ENCODE measurements around the gene AFAP1.

AFAP1 gene

DNA sequence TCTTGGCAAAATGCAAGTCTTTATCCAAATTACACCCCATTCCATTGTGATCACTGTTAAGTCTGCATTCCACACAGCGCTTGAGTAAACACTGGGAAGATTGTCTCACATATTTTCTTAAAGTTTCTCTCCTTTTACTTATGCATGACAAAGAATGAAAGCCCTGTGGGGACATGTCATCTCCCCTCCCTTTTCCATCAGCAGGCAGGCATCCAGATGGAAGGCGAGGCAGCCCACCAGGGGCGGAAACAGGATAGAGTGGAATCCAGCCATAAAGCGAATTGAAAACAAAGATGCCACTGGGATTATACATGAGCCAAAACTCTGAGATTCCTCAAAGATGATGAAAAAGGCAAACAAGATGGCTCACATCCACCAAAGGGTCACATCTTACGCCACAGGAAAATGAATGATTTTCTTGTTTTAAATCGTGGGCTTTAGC is 78.2 kb downstream of the AFAP1 start:
- TF ChIP-seq ZFX (IDR thresholded peaks at IDR 0.05; ENCODE audit: borderline replicate concordance) (no peak), CTCF (IDR thresholded peaks at IDR 0.05) (no peak)
- no peak overlapping the region for H3K27ac ChIP-seq

DNA sequence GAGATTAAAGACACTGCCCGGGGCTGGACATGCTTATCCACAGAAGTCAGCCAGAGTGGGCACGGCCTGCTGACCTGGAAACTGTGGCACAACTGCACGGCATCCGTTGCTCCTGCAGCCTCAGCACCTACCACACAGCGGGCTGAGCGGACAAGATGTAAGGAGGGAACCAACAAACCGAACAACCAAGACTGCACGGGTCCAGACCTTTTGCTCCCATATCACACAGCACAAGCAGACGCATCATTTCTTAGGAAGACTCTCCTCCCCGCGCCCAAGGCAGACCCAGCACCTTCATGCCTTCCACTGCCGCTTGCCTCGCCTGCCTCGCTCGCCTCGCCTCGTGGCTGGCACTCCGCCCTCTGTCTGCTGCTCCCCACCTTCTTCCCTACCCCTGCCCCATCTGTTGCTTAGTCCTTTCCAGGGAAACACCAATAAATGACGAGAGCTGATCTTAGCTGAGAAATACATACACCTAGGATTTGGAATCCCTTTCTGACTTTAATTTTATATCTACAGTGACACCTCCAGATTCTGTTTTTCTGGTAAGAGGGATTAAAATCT is 79.0 kb downstream of the AFAP1 start:
- H3K27ac ChIP-seq, result no peak overlapping the region
- TF ChIP-seq ZFX (IDR thresholded peaks at IDR 0.05; ENCODE audit: borderline replicate concordance) (no peak), CTCF (IDR thresholded peaks at IDR 0.05) (no peak)

DNA sequence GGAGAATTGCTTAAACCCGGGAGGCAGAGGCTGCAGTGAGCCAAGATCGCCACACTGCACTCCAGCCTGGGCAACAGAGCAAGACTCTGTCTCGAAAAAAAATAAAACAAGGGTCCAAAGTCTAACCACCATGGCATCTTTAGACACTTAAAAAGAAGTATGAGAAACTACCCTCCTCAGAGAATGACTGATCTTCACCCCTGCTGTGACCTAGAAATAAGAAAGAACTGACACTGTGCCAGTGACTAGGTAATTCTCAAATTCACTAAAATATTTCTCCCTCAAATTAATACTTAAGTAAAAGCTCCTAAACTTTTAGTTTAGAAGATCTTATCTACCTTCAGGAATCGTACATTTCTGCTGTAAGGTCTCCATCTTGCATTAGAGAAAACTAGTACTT is 80.3 kb downstream of the AFAP1 start:
- no peak overlapping the region for H3K27ac ChIP-seq
- TF ChIP-seq ZFX (IDR thresholded peaks at IDR 0.05; ENCODE audit: borderline replicate concordance), result no peak
- no peak for TF ChIP-seq CTCF (IDR thresholded peaks at IDR 0.05)

- TF ChIP-seq ZFX (IDR thresholded peaks at IDR 0.05; ENCODE audit: borderline replicate concordance) (no peak), CTCF (IDR thresholded peaks at IDR 0.05) (no peak)
- no peak overlapping the region for H3K27ac ChIP-seq
These were observed 81.2 kb downstream of the AFAP1 start for GRCh38 chr4:7858498-7858897.

DNA sequence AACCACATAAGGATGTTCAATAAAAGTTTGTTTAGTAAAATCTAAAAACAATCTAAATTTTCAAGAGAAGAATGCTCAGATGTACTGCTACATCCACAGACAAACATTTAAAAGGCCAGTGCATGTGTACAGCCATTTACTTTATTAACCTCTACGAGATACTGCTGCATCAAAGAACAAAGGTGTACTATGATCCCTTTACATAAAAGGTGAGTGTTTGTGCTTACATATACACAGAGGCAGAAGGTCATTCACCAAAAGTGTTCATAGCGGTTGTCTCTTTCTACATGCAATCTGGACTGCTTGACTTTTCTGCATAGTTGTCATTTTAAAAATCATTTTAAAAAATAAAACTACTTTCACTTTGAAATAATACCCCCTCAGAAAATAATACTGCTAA is 81.7 kb downstream of the AFAP1 start:
- TF ChIP-seq ZFX (IDR thresholded peaks at IDR 0.05; ENCODE audit: borderline replicate concordance) (no peak), CTCF (IDR thresholded peaks at IDR 0.05) (no peak)
- no peak overlapping the region for H3K27ac ChIP-seq

- no peak for TF ChIP-seq CTCF (IDR thresholded peaks at IDR 0.05)
- TF ChIP-seq ZFX (IDR thresholded peaks at IDR 0.05; ENCODE audit: borderline replicate concordance), result no peak
- H3K27ac ChIP-seq, result no peak overlapping the region
These were observed 82.4 kb downstream of the AFAP1 start for GRCh38 chr4:7857238-7857701.

GRCh38 chr4:7855731-7856130 is 83.9 kb downstream of the AFAP1 start:
- TF ChIP-seq CTCF (IDR thresholded peaks at IDR 0.05), result no peak
- TF ChIP-seq ZFX (IDR thresholded peaks at IDR 0.05; ENCODE audit: borderline replicate concordance), result no peak
- H3K27ac ChIP-seq, result no peak overlapping the region
